ENCODE data around the gene SCMH1.

DNA sequence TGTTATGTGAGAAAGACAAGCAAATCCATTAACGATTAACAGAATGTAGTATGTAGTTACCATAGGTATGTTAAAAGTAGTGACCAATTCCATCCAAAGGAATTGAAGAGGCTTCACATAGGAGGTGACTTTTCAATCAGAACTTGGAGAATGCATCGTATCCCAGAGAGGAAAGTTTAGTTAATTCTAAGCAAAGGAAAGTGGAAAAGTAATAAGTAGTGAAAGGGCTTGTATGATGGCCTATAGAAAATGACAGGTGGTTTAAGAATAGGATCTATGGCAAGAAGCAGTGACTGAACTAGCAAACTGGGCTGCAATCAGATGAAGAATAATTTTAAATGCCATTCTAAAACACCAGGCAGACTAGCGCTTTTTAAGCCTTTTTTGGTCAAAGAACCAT lies 16.6 kb downstream of the SCMH1 start:
- TF ChIP-seq, protein P1, sequence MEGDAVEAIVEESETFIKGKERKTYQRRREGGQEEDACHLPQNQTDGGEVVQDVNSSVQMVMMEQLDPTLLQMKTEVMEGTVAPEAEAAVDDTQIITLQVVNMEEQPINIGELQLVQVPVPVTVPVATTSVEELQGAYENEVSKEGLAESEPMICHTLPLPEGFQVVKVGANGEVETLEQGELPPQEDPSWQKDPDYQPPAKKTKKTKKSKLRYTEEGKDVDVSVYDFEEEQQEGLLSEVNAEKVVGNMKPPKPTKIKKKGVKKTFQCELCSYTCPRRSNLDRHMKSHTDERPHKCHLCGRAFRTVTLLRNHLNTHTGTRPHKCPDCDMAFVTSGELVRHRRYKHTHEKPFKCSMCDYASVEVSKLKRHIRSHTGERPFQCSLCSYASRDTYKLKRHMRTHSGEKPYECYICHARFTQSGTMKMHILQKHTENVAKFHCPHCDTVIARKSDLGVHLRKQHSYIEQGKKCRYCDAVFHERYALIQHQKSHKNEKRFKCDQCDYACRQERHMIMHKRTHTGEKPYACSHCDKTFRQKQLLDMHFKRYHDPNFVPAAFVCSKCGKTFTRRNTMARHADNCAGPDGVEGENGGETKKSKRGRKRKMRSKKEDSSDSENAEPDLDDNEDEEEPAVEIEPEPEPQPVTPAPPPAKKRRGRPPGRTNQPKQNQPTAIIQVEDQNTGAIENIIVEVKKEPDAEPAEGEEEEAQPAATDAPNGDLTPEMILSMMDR (IDR thresholded peaks at IDR 0.05; ENCODE audit: insufficient read depth, low read depth, low read length), result no peak
- no peak for TF ChIP-seq EZH2 (IDR thresholded peaks at IDR 0.05; ENCODE audit: insufficient read depth, low read length)
